Common myeloid progenitor, CD34-positive (primary cell): ENCODE data around the gene STRIT1.

ENCODE experiments used
- CTCF ChIA-PET: fragments of 350-600 bp; sonication (Branson Sonifier 250); formaldehyde crosslinking; loops from one replicate; lab custom pipeline; 2021; ENCODE audit warnings: antibody characterized with exemption; lab: Charles Lee
- POLR2A ChIA-PET: fragments of 350-600 bp; sonication (Branson Sonifier 250); formaldehyde crosslinking; loops from one replicate; lab custom pipeline; 2021; ENCODE audit warnings: antibody characterized with exemption; lab: Charles Lee
- DNase-seq, 3 donors: peaks; one replicate each; pipeline versions ENCODE4 v3.0.0 to v3.0.0-alpha.2; 2013
- H3K27ac ChIP-seq, 2 experiments: 1 replicate in 1 of 2; 2 replicates in 1 of 2; pipeline ENCODE4 v1.7.0; 2013; ENCODE audit warnings: inconsistent platforms in 2 of 2, low read length in 2 of 2, mild to moderate bottlenecking in 2 of 2, low read depth in 1 of 2, moderate library complexity in 1 of 2; ENCODE audit not compliant: severe bottlenecking in 2 of 2, insufficient read depth in 1 of 2, poor library complexity in 1 of 2
- H3K27me3 ChIP-seq, 5 experiments: replicated peaks in 2 of 5; 1 replicate in 3 of 5; 2 replicates in 2 of 5; pipeline versions ENCODE4 v1.6.1 to v1.7.0; 2013; ENCODE audit warnings: low read length in 4 of 5, mild to moderate bottlenecking in 2 of 5, moderate library complexity in 2 of 5, inconsistent platforms in 1 of 5; ENCODE audit not compliant: insufficient read depth in 5 of 5, control insufficient read depth in 4 of 5
- H3K36me3 ChIP-seq, 4 experiments: 1 replicate in 2 of 4; 2 replicates in 2 of 4; pipeline versions ENCODE4 v1.6.1 to v1.7.0; 2013; ENCODE audit warnings: low read length in 3 of 4, control low read depth in 1 of 4, mild to moderate bottlenecking in 1 of 4; ENCODE audit not compliant: control insufficient read depth in 4 of 4, insufficient read depth in 4 of 4
- H3K4me1 ChIP-seq, 4 experiments: 1 replicate in 3 of 4; 2 replicates in 1 of 4; pipeline versions ENCODE4 v1.6.1 to v1.7.1; 2013; ENCODE audit warnings: low read length in 3 of 4, mild to moderate bottlenecking in 3 of 4, control low read depth in 1 of 4, inconsistent platforms in 1 of 4, moderate library complexity in 1 of 4; ENCODE audit not compliant: control insufficient read depth in 4 of 4, insufficient read depth in 4 of 4; ENCODE audit errors: control extremely low read depth in 1 of 4
- H3K4me3 ChIP-seq, 7 experiments: 1 replicate in 4 of 7; 2 replicates in 3 of 7; pipeline versions ENCODE4 v1.5.1 to v1.7.0; 2013; ENCODE audit warnings: mild to moderate bottlenecking in 7 of 7, low read length in 6 of 7, moderate library complexity in 6 of 7, inconsistent platforms in 2 of 7, low read depth in 2 of 7, control low read depth in 1 of 7; ENCODE audit not compliant: insufficient read depth in 4 of 7, control insufficient read depth in 1 of 7; ENCODE audit errors: extremely low read depth in 1 of 7
- H3K9me3 ChIP-seq, 5 experiments: 1 replicate in 4 of 5; 2 replicates in 1 of 5; pipeline versions ENCODE4 v1.6.1 to v1.7.1; 2013; ENCODE audit warnings: low read length in 4 of 5, mild to moderate bottlenecking in 2 of 5, inconsistent platforms in 1 of 5, low read depth in 1 of 5, moderate library complexity in 1 of 5; ENCODE audit not compliant: control insufficient read depth in 4 of 5, insufficient read depth in 2 of 5; ENCODE audit errors: control extremely low read depth in 1 of 5
- WGBS: methylation state at CpG from one replicate; pipeline ENCODE4 v1.1.5; 2013; ENCODE audit not compliant: insufficient coverage; 5-methylcytosine and 5-hydroxymethylcytosine counted together

Gene STRIT1

GRCh38 chr3:155326244-155326643, 32.8 kb upstream of the STRIT1 start:
- Histone ChIP-seq H3K36me3 (no peaks in the 10 kb centered on the region), H3K27ac (no peak overlapping the region), H3K9me3 (no peaks in the 10 kb centered on the region), H3K4me3 (no peak overlapping the region), H3K27me3 (no peaks in the 10 kb centered on the region), H3K4me1 (peaks cover 4 to 34% (median 19%) of the 10 kb centered on the region in 4 experiments)
- 41% methylated on average over 4 of the region's 5 CpGs for WGBS
- POLR2A ChIA-PET: no interaction called here
- DNase-seq: peak in 2 of 3 donors; percentile 39 to 55
- CTCF ChIA-PET: interaction anchor here (0.7 to 1.9 kb wide), 3 partner anchors 10 to 569 kb away, joined by 3 to 4 read pairs (median 3); no protein-coding TSS in a partner anchor

- H3K4me3 ChIP-seq: no peak overlapping the region
- H3K9me3 ChIP-seq: no peaks in the 10 kb centered on the region
- H3K27me3 ChIP-seq: no peaks in the 10 kb centered on the region
- H3K27ac ChIP-seq: no peak overlapping the region
- CTCF ChIA-PET: interaction anchor here (0.6 to 1.9 kb wide), 6 partner anchors 9 to 568 kb away, joined by 3 to 4 read pairs (median 3); no protein-coding TSS in a partner anchor
- no peaks in the 10 kb centered on the region for H3K36me3 ChIP-seq
- POLR2A ChIA-PET: no interaction called here
- DNase-seq: no peak
- 85% methylated on average over 7 of the region's 10 CpGs for WGBS
- peaks cover 4 to 25% (median 17%) of the 10 kb centered on the region in 4 experiments for H3K4me1 ChIP-seq
Observed at GRCh38 chr3:155325263-155325835, 31.9 kb upstream of the STRIT1 start.

GRCh38 chr3:155323063-155323666, 29.7 kb upstream of the STRIT1 start:
- no peaks in the 10 kb centered on the region for H3K36me3 ChIP-seq
- CTCF ChIA-PET: interaction anchor here (0.7 to 5.7 kb wide), 14 partner anchors 8 to 569 kb away, joined by 3 to 43 read pairs (median 4); no protein-coding TSS in a partner anchor
- H3K27ac ChIP-seq: no peak overlapping the region
- peaks cover 0 to 2% (median 0%) of the 10 kb centered on the region in 5 experiments for H3K9me3 ChIP-seq
- peaks cover 4 to 15% (median 12%) of the 10 kb centered on the region in 4 experiments for H3K4me1 ChIP-seq
- DNase-seq: peak; percentile 73 to 87 (median 84)
- no peak overlapping the region for H3K4me3 ChIP-seq
- no CpG with 5 or more reads among the region's 3 CpGs for WGBS
- H3K27me3 ChIP-seq: no peaks in the 10 kb centered on the region
- POLR2A ChIA-PET: no interaction called here

GRCh38 chr3:155321418-155321817, 27.9 kb upstream of the STRIT1 start:
- CTCF ChIA-PET: interaction anchor here (0.8 to 5.7 kb wide), 7 partner anchors 10 to 987 kb away, joined by 3 to 43 read pairs (median 4); no protein-coding TSS in a partner anchor
- WGBS: 93% methylated on average over 2 of the region's 2 CpGs
- H3K4me3 ChIP-seq: no peak overlapping the region

GRCh38 chr3:155320934-155321333, 27.5 kb upstream of the STRIT1 start:
- CTCF ChIA-PET: interaction anchor here (0.8 to 5.7 kb wide), 6 partner anchors 33 to 986 kb away, joined by 3 to 43 read pairs (median 4); no protein-coding TSS in a partner anchor

More at GRCh38 chr3:155321418-155321817, 27.9 kb upstream of the STRIT1 start:
- Histone ChIP-seq H3K27ac (no peak overlapping the region), H3K27me3 (no peaks in the 10 kb centered on the region), H3K9me3 (peaks cover 0 to 2% (median 0%) of the 10 kb centered on the region in 5 experiments), H3K4me1 (peaks cover 0 to 6% (median 6%) of the 10 kb centered on the region in 4 experiments), H3K36me3 (no peaks in the 10 kb centered on the region)
- POLR2A ChIA-PET: no interaction called here
- no peak for DNase-seq

GRCh38 chr3:155318740-155319139, 25.3 kb upstream of the STRIT1 start:
- Histone ChIP-seq H3K27ac (no peak overlapping the region), H3K4me1 (no peaks in the 10 kb centered on the region), H3K9me3 (peaks cover 0 to 2% (median 0%) of the 10 kb centered on the region in 5 experiments), H3K36me3 (no peaks in the 10 kb centered on the region), H3K27me3 (no peaks in the 10 kb centered on the region), H3K4me3 (no peak overlapping the region)
- no CpG with 5 or more reads among the region's 2 CpGs for WGBS
- no peak for DNase-seq
- ChIA-PET CTCF (no interaction called here), POLR2A (no interaction called here)

More at GRCh38 chr3:155320934-155321333, 27.5 kb upstream of the STRIT1 start:
- Histone ChIP-seq H3K27ac (no peak overlapping the region), H3K9me3 (peaks cover 0 to 2% (median 0%) of the 10 kb centered on the region in 5 experiments), H3K36me3 (no peaks in the 10 kb centered on the region), H3K4me1 (peaks cover 0 to 3% (median 1%) of the 10 kb centered on the region in 4 experiments), H3K4me3 (no peak overlapping the region), H3K27me3 (no peaks in the 10 kb centered on the region)
- POLR2A ChIA-PET: no interaction called here
- no peak for DNase-seq

- no CpG with 5 or more reads among the region's 1 CpG for WGBS
- Histone ChIP-seq H3K36me3 (no peaks in the 10 kb centered on the region), H3K27ac (no peak overlapping the region), H3K4me1 (no peaks in the 10 kb centered on the region), H3K27me3 (no peaks in the 10 kb centered on the region), H3K4me3 (no peak overlapping the region), H3K9me3 (peaks cover 0 to 2% (median 0%) of the 10 kb centered on the region in 5 experiments)
- ChIA-PET POLR2A (no interaction called here), CTCF (no interaction called here)
- no peak for DNase-seq
Observed at GRCh38 chr3:155317211-155317610, 23.7 kb upstream of the STRIT1 start.
